ENCODE measurements around the gene SYNDIG1L. TPM values are rescaled to one million over a fixed set of nuclear protein-coding genes. Genes with fewer than 3 reads are reported as not detected.

Gene SYNDIG1L
- total and polyA plus RNA-seq, 2 donors (not counting 3 experiments of a cell fraction or from before 2014, with no cell fraction given) = not detected

GRCh38 chr14:74364271-74364880, 61.6 kb downstream of the SYNDIG1L start:
- Histone ChIP-seq H3K27ac (ENCODE audit: insufficient read depth, low read depth, low read length) (no peak overlapping the region), H3K27me3 (ENCODE audit: control insufficient read depth in 2 of 2, insufficient read depth in 2 of 2, low read length in 2 of 2) (peaks cover 2 to 3% of the 10 kb centered on the region in 2 experiments), H3K9me1 (replicated peaks; ENCODE audit: control insufficient read depth, extremely low read depth, insufficient read depth, low read length) (no peaks in the 10 kb centered on the region), H3K9me3 (replicated peaks; ENCODE audit: control insufficient read depth, insufficient read depth, low read length) (no peaks in the 10 kb centered on the region), H3K79me2 (ENCODE audit: control insufficient read depth, insufficient read depth, low read length) (no peaks in the 10 kb centered on the region), H4K20me1 (replicated peaks; ENCODE audit: control insufficient read depth, extremely low read depth, insufficient read depth, low read length) (no peaks in the 10 kb centered on the region), H3K4me1 (ENCODE audit: control insufficient read depth, extremely low read depth, insufficient read depth, low read length) (no peaks in the 10 kb centered on the region), H3K36me3 (ENCODE audit: control insufficient read depth in 2 of 2, extremely low read depth in 1 of 2, insufficient read depth in 2 of 2, low read length in 2 of 2) (no peaks in the 10 kb centered on the region), H3K4me3 (replicated peaks in 1 of 3; ENCODE audit: insufficient read depth in 1 of 3, low read depth in 1 of 3, low read length in 3 of 3) (no peak overlapping the region), H2AFZ (ENCODE audit: low read depth, low read length) (no peak overlapping the region), H3K9ac (replicated peaks; ENCODE audit: extremely low read depth, insufficient read depth, low read length) (no peak overlapping the region), H3K4me2 (ENCODE audit: insufficient read depth, low read length) (no peak overlapping the region)
- TF ChIP-seq POLR2AphosphoS5 (IDR thresholded peaks at IDR 0.05; ENCODE audit: insufficient read depth, low read depth, low read length) (no peak), CTCF (IDR thresholded peaks at IDR 0.05; ENCODE audit: extremely low read depth in 1 of 2, insufficient read depth in 1 of 2, low read depth in 1 of 2, low read length in 2 of 2) (no peak), FOS (IDR thresholded peaks at IDR 0.05; ENCODE audit: borderline replicate concordance, insufficient read depth, low read length) (no peak), EZH2 (IDR thresholded peaks at IDR 0.05; ENCODE audit: borderline replicate concordance, low read depth, low read length, severe bottlenecking) (no peak), POLR2A (IDR thresholded peaks at IDR 0.05; ENCODE audit: low read depth, low read length) (no peak), MYC (IDR thresholded peaks at IDR 0.05; ENCODE audit: low read depth, low read length) (no peak)
- no TSS peak for BruUV-seq (replicated peaks)
- intact Hi-C loops (cut with micrococcal nuclease) = loop anchor here (5.0 kb wide), 1 partner anchor 243 kb away; no protein-coding TSS in a partner anchor
- DNase-seq (ENCODE audit: low read depth, low spot score) (no peak), FAIRE-seq (no peak)
- dilution Hi-C loops (cut with MboI; ENCODE audit: extremely low pct_ligation_motif_present, low sequenced_read_pairs) = no loop called here
- CTCF ChIA-PET = interaction anchor here (1.0 to 4.9 kb wide), 2 partner anchors 14 to 114 kb away, joined by 4 to 55 read pairs; no protein-coding TSS in a partner anchor
- POLR2A ChIA-PET = no interaction called here
